Thyroid gland (tissue), 4 donors: ENCODE results near the gene LHX5.

Experiments
- CTCF ChIP-seq, 6 experiments: fragments of 200-600 bp in 3 of 6; fragments of 450-650 bp in 3 of 6; sonication (generic) in 3 of 6; IDR thresholded peaks; one replicate each; pipeline ENCODE4 v1.5.1; 2016 to 2019; ENCODE audit warnings: antibody characterized with exemption in 6 of 6, mild to moderate bottlenecking in 2 of 6, inconsistent platforms in 1 of 6, moderate library complexity in 1 of 6
- POLR2A ChIP-seq, 2 donors: fragments of 450-650 bp; IDR thresholded peaks; one replicate each; pipeline ENCODE4 v1.6.1; 2017; ENCODE audit warnings: antibody characterized with exemption in 2 of 2, mild to moderate bottlenecking in 2 of 2, moderate library complexity in 1 of 2

- TF ChIP-seq CTCF (IDR thresholded peaks at IDR 0.05) (no peak), POLR2A (IDR thresholded peaks at IDR 0.05) (no peak)
Observed at GRCh38 chr12:113445544-113446171, 26.0 kb downstream of the LHX5 start.
